IPS-NIHi11 (cell line): ENCODE results near the gene ITGA11.

Source experiments
- DNase-seq: peaks from one replicate; pipeline ENCODE4 v3.0.0; 2012; ENCODE audit warnings: mixed read lengths, low spot score

The ITGA11 gene

GRCh38 chr15:68311859-68312557 lies 120.0 kb downstream of the ITGA11 start:
- DNase-seq, result no peak

- no peak for DNase-seq
Measured at GRCh38 chr15:68311464-68311835, 120.5 kb downstream of the ITGA11 start.

- DNase-seq, result no peak
Measured at GRCh38 chr15:68310804-68311463, 121.0 kb downstream of the ITGA11 start.

GRCh38 chr15:68310178-68310803 lies 121.7 kb downstream of the ITGA11 start:
- no peak for DNase-seq

DNA sequence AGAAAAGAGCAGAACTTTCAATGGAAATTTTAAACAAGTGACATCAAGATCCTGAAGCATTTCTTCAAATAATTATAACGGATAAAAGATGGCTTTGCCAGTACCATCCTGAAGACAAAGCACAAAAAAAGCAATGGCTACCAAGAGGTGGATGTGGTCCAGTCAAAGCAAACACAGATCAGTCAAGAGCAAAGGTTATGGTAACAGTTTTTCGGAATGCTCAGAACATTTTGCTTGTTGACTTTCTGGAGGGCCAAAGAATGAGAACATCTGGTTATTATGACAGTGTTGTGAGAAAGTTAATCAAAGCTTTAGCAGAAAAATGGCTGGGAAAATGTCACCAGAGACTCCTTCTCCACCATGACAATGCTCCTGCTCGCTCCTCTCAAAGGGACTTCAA lies 122.9 kb downstream of the ITGA11 start:
- no peak for DNase-seq

GRCh38 chr15:68307131-68307928 lies 124.6 kb downstream of the ITGA11 start:
- no peak for DNase-seq

- no peak for DNase-seq
Measured at GRCh38 chr15:68305420-68305871, 126.5 kb downstream of the ITGA11 start.

DNA sequence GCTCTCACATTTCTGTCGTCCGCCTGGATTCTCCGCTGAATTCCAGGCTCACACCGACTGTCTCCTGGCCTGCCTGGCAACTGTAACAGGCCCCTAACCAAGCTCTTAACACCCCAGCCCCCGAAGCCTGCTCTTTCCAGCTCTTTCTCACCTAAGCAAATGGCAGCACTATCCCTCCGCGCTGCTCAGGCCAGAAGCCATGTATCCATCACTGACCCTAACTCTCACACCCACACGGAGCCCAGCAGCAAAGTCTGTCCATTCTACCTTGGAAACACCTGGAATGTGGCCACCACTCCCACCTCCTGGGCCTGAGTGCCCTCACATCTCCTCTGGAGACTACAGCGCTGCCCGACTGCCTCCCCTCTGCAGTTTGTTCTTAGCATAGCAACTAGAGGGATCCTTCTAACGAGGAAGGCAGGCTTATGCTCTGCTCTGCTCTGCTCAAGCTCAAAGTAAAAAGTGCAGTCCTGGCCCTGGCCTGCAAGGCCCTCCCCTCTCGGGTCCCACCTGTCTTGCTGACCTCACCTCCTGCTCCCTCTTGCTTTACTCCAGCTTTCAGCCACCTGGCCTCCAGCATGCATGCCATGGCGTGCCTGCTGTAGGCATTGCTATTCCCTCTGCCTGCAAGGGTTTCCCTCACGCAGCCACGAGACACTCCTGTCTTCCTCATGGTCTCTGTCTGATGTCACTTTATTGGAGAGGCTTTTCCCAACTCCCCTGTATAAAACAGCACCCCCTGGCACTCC lies 127.2 kb downstream of the ITGA11 start:
- DNase-seq, result no peak

GRCh38 chr15:68303560-68304436 lies 128.2 kb downstream of the ITGA11 start:
- no peak for DNase-seq

DNA sequence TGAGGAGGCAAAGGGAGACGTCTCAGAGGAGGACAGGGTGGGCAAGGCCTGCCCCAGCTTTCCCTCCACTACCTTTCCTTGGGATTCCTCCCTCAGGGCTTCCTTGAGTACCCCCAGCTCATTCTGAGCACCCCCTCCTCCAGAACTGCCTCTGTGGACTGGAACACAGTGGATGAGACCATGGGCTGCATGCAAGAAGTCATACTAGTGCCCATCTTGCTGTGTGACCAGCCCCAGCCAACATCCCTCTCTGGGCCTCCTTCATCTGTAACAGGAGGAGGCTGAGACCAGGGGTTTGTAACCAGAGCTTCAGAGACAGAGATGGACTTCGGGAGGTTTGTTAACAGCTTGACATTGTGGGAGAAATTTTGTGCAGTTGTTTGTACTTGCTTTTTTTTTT lies 128.8 kb downstream of the ITGA11 start:
- no peak for DNase-seq

- no peak for DNase-seq
Measured at GRCh38 chr15:68302729-68303128, 129.2 kb downstream of the ITGA11 start.

- DNase-seq, result no peak
Measured at GRCh38 chr15:68301301-68301700, 130.7 kb downstream of the ITGA11 start.

DNA sequence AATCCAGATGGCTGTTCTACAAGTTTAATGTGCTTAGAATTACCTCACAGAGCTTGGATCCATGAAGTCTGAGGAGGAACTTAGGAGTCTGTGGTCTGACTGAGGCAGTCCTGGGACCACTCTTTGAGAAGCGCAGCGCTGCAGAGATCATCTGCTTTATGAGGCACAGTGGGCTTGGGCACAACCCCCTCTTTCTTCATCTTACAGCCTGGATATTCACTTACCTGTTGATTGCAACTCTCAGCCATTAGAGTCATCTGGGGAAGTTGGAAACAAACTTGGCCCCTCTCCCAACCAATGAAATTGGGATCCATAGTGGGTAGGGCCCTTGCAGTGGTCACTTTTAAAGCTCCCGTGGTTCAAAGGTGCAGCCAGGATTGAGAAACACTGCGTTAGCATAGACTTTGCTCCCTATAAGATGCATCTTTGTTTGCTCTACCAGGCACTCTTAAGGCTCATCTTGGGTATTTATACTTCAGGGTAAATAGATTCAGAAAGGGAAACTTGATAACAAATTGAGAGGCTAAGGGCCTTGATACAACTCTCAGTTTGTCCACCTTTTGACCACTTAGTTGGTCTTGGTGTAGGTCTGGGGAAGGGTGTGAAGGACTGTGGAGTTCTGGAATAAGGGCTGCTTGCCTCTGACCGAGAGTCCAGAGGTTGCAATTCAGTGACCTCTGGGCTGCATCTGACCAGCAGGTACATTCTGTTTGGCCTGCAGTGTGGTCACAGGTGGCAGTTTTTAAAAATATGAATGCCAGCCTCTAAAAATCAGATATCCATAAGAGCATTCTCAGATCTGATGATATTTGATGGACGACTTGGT lies 131.6 kb downstream of the ITGA11 start:
- no peak for DNase-seq

DNA sequence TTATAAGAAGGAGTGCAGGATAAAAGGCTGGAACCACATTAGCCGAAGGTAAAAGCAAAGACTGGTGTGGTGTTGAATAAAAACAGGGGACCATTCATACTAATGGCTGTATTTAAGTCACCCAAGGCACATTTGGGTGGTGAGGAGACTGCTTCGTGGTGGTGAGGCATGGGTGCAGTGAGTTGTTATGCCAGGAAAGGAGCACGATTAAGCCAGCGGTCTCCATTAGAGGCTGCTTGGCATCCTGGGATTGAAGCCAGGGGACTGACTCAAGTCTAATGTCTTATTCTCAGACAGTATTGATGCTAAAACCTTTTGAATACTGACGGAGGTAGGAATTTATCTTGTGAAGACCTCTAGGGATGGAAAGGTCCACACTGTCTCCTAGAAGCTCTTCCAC lies 132.5 kb downstream of the ITGA11 start:
- no peak for DNase-seq

DNA sequence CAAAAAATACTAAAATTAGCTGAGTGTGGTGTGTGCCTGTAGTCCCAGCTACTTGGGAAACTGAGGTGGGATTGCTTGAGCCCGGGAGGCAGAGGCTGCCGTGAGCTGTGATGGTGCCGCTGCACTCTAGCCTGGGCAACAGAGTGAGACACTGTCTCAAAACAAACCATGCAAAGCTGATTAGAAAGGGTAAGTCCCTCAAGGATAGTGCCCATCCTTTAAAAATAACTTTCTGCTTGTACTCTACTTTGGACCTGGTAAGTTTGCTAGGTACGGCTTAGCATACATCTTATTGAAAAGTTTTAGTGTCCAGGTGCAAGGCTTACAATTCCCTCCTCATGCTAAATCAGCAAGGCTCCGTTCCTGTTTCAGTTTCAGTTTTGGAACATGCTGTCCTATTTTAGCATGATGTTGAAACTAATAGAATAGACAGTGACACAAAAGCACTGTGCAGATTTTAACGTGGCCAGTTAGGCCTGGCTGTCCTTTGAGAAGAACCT lies 133.0 kb downstream of the ITGA11 start:
- no peak for DNase-seq

GRCh38 chr15:68298336-68298735 lies 133.6 kb downstream of the ITGA11 start:
- DNase-seq, result no peak

GRCh38 chr15:68295014-68295805 lies 136.8 kb downstream of the ITGA11 start:
- DNase-seq, result no peak

- DNase-seq, result no peak
Measured at GRCh38 chr15:68292967-68293366, 139.0 kb downstream of the ITGA11 start.
